Sigmoid colon (tissue), 4 donors: ENCODE data around the gene ZNHIT2.

Source experiments
- CTCF ChIP-seq, 4 experiments: fragments of 450-650 bp in 3 of 4; fragments of 200-600 bp in 1 of 4; IDR thresholded peaks; one replicate each; pipeline ENCODE4 v1.5.1; 2016 to 2019; ENCODE audit warnings: antibody characterized with exemption in 4 of 4, mild to moderate bottlenecking in 3 of 4, moderate library complexity in 2 of 4
- POLR2AphosphoS5 ChIP-seq, 4 donors: sonication (generic); formaldehyde crosslinking; IDR thresholded peaks; one replicate each; pipeline ENCODE4 v1.6.1; 2017; ENCODE audit warnings: antibody characterized with exemption in 4 of 4

- TF ChIP-seq POLR2AphosphoS5 (IDR thresholded peaks at IDR 0.05) (no peak), CTCF (IDR thresholded peaks at IDR 0.05) (no peak)
These were observed 39.4 kb upstream of the ZNHIT2 start for GRCh38 chr11:65156926-65157325.
